ENCODE results near the gene SCRG1.

- TF ChIP-seq BACH2 (CRISPR knock-in tag; IDR thresholded peaks at IDR 0.05; ENCODE audit: borderline replicate concordance) = no peak
- no peak for TF ChIP-seq PATZ1 (CRISPR knock-in tag; IDR thresholded peaks at IDR 0.05; ENCODE audit: borderline replicate concordance)
- no peak for TF ChIP-seq ARNTL (CRISPR knock-in tag; IDR thresholded peaks at IDR 0.05; ENCODE audit: borderline replicate concordance, low read depth)
- no peak for TF ChIP-seq CSDC2 (CRISPR knock-in tag; IDR thresholded peaks at IDR 0.05)
- no peak for TF ChIP-seq TCF4 (CRISPR knock-in tag; IDR thresholded peaks at IDR 0.05; ENCODE audit: borderline replicate concordance)
- TF ChIP-seq ZFP3 (CRISPR knock-in tag; IDR thresholded peaks at IDR 0.05) = no peak
- TF ChIP-seq SNAI2 (CRISPR knock-in tag; IDR thresholded peaks at IDR 0.05) = no peak
- no peak for TF ChIP-seq ZC3H10 (CRISPR knock-in tag; IDR thresholded peaks at IDR 0.05)
- no peak for TF ChIP-seq ZNF70 (CRISPR knock-in tag; IDR thresholded peaks at IDR 0.05)
- TF ChIP-seq ESRRG (CRISPR knock-in tag; IDR thresholded peaks at IDR 0.05) = no peak
- TF ChIP-seq CREB5 (CRISPR knock-in tag; IDR thresholded peaks at IDR 0.05; ENCODE audit: low read depth) = no peak
Measured at GRCh38 chr4:173420801-173421200, 21.9 kb upstream of the SCRG1 start.

Data from SK-N-SH treated with all-trans-retinoic acid at 6 μM for 48 hours (cell line).